Ovary (tissue), 3 donors: ENCODE results near the gene SPAG9.

Experiments used
- CTCF ChIP-seq, 3 donors: fragments of 450-650 bp in 2 of 3; fragments of 200-600 bp in 1 of 3; IDR thresholded peaks; one replicate each; pipeline versions ENCODE4 v1.5.1 to v1.8.0; 2016 to 2022; ENCODE audit warnings: antibody characterized with exemption in 3 of 3, mild to moderate bottlenecking in 1 of 3
- POLR2A ChIP-seq: fragments of 450-650 bp; IDR thresholded peaks from one replicate; pipeline ENCODE4 v1.6.1; 2017; ENCODE audit warnings: antibody characterized with exemption, mild to moderate bottlenecking, moderate library complexity
- donor health status: DM: no; HTN: no; CAD: no.

DNA sequence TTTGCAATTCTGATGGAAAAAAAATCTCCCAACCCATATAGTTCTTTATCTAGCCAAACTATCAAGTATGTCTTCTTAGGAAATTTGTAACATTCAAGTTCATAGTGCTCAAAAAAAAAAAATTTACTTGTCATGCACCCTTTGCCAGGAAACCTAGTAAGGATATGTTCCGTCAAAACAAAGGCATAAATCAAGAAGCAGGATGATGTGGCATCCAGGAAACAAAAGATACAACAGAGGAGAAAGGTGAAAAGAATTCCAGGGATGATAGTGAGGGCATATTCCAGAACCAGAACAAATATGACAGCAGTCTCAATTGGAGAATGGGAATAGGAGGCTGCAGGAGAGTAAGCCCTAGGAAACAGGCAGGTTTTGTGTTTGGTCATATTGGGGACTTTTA lies 104.6 kb downstream of the SPAG9 start:
- TF ChIP-seq CTCF (IDR thresholded peaks at IDR 0.05) (no peak), POLR2A (no peak)
